ENCODE measurements around the gene DEDD. TPM values are rescaled to one million over a fixed set of nuclear protein-coding genes. Genes with fewer than 3 reads are reported as not detected.
A peak's percentile ranks its signal among the peaks of the same experiment; 100 is the strongest.

DEDD gene
- total RNA-seq, 1 experiment from 2014 or later = 29.8 TPM

DNA sequence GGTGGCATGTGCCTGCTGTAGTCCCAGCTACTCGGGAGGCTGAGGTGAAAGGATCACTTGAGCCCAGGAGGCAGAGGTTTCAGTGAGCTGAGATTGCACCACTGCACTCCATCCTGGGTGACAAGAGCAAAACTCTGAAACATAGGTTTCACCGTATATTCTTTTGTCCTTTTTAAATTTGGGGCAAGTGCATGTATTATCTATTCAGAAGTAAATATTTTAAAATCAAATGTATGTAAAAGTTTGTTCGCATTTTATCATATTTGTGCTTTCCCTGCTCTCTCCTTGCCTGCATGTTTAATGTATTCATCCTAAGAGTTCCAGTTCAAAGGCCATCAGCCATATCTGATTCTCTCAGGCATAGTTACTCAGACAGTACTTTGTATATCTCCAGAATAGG lies 13.4 kb upstream of the DEDD start:
- Histone ChIP-seq H3K4me2 (no peak overlapping the region), H3K4me1 (replicated peaks; ENCODE audit: insufficient read depth) (no peaks in the 10 kb centered on the region), H4K20me1 (ENCODE audit: insufficient read depth) (no peaks in the 10 kb centered on the region), H3F3A (ENCODE audit: insufficient read depth, low read depth) (peaks cover 16% of the 10 kb centered on the region; the same call in 1 of the 2 replicates), H3K79me2 (ENCODE audit: low read depth) (no peaks in the 10 kb centered on the region), H3K4me3 (no peak overlapping the region), H3K27ac (no peak overlapping the region), H3K36me3 (ENCODE audit: low read depth) (no peaks in the 10 kb centered on the region), H2AFZ (no peak overlapping the region), H3K27me3 (ENCODE audit: insufficient read depth, low read depth) (no peaks in the 10 kb centered on the region), H3K9me2 (ENCODE audit: insufficient read depth) (no peaks in the 10 kb centered on the region), H3K9me3 (ENCODE audit: insufficient read depth, low read depth) (no peaks in the 10 kb centered on the region)
- BruUV-seq (replicated peaks) = no TSS peak
- TF ChIP-seq, protein P1, sequence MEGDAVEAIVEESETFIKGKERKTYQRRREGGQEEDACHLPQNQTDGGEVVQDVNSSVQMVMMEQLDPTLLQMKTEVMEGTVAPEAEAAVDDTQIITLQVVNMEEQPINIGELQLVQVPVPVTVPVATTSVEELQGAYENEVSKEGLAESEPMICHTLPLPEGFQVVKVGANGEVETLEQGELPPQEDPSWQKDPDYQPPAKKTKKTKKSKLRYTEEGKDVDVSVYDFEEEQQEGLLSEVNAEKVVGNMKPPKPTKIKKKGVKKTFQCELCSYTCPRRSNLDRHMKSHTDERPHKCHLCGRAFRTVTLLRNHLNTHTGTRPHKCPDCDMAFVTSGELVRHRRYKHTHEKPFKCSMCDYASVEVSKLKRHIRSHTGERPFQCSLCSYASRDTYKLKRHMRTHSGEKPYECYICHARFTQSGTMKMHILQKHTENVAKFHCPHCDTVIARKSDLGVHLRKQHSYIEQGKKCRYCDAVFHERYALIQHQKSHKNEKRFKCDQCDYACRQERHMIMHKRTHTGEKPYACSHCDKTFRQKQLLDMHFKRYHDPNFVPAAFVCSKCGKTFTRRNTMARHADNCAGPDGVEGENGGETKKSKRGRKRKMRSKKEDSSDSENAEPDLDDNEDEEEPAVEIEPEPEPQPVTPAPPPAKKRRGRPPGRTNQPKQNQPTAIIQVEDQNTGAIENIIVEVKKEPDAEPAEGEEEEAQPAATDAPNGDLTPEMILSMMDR (conservative IDR thresholded peaks at IDR 0.05) = no peak
- no peak for TF ChIP-seq EZH2 (IDR thresholded peaks at IDR 0.05; ENCODE audit: low read depth)
- intact Hi-C loops (cut with micrococcal nuclease; ENCODE audit: unreplicated experiment) = no loop called here
- DNase-seq = no peak
- ChIA-PET CTCF (no interaction called here), POLR2A (ENCODE audit: unreplicated experiment) (no interaction called here)

- no peak for DNase-seq
- H3K4me2 ChIP-seq = no peak overlapping the region
- CTCF ChIA-PET = interaction anchor here (0.7 kb wide), 1 partner anchor 453 kb away, joined by 3 read pairs; no protein-coding TSS in a partner anchor
- no peak overlapping the region for H3K27ac ChIP-seq
- no peaks in the 10 kb centered on the region for H3K9me3 ChIP-seq (ENCODE audit: insufficient read depth, low read depth)
- no peaks in the 10 kb centered on the region for H3K9me2 ChIP-seq (ENCODE audit: insufficient read depth)
- no peak overlapping the region for H2AFZ ChIP-seq
- BruUV-seq (replicated peaks) = no TSS peak
- H3K4me3 ChIP-seq = no peak overlapping the region
- H3K79me2 ChIP-seq (ENCODE audit: low read depth) = peaks cover 6% of the 10 kb centered on the region
- intact Hi-C loops (cut with micrococcal nuclease; ENCODE audit: unreplicated experiment) = no loop called here
- H3K36me3 ChIP-seq (ENCODE audit: low read depth) = no peaks in the 10 kb centered on the region
- H3K4me1 ChIP-seq (replicated peaks; ENCODE audit: insufficient read depth) = peaks cover 10% of the 10 kb centered on the region
- H3F3A ChIP-seq (ENCODE audit: insufficient read depth, low read depth) = peaks cover 31% of the 10 kb centered on the region
- H3K27me3 ChIP-seq (ENCODE audit: insufficient read depth, low read depth) = no peaks in the 10 kb centered on the region
- POLR2A ChIA-PET (ENCODE audit: unreplicated experiment) = interaction anchor here (0.6 kb wide), 1 partner anchor 95 kb away, joined by 4 read pairs; no protein-coding TSS in a partner anchor
- peaks cover 3% of the 10 kb centered on the region; the same call in 1 of the 2 replicates for H4K20me1 ChIP-seq (ENCODE audit: insufficient read depth)
- TF ChIP-seq, protein P1 (conservative IDR thresholded peaks at IDR 0.05) = no peak
- no peak for TF ChIP-seq EZH2 (IDR thresholded peaks at IDR 0.05; ENCODE audit: low read depth)
Observed at GRCh38 chr1:161140755-161141400, 8.4 kb upstream of the DEDD start.

- Histone ChIP-seq H3K4me1 (replicated peaks; ENCODE audit: insufficient read depth) (peaks cover 16% of the 10 kb centered on the region), H3K9me3 (ENCODE audit: insufficient read depth, low read depth) (no peaks in the 10 kb centered on the region), H3K79me2 (ENCODE audit: low read depth) (peaks cover 17% of the 10 kb centered on the region), H3K4me2 (no peak overlapping the region), H3K27me3 (ENCODE audit: insufficient read depth, low read depth) (no peaks in the 10 kb centered on the region), H4K20me1 (ENCODE audit: insufficient read depth) (peaks cover 3% of the 10 kb centered on the region; the same call in 1 of the 2 replicates), H3K27ac (no peak overlapping the region), H2AFZ (no peak overlapping the region), H3K4me3 (no peak overlapping the region), H3F3A (ENCODE audit: insufficient read depth, low read depth) (peaks cover 33% of the 10 kb centered on the region), H3K36me3 (ENCODE audit: low read depth) (no peaks in the 10 kb centered on the region), H3K9me2 (ENCODE audit: insufficient read depth) (no peaks in the 10 kb centered on the region)
- intact Hi-C loops (cut with micrococcal nuclease; ENCODE audit: unreplicated experiment) = loop anchor here (2.0 to 10.0 kb wide), 3 partner anchors 145 to 459 kb away; no protein-coding TSS in a partner anchor
- ChIA-PET CTCF (interaction anchor here (0.7 kb wide), 1 partner anchor 86 kb away, joined by 4 read pairs; no protein-coding TSS in a partner anchor), POLR2A (ENCODE audit: unreplicated experiment) (no interaction called here)
- no TSS peak for BruUV-seq (replicated peaks)
- TF ChIP-seq, protein P1 (conservative IDR thresholded peaks at IDR 0.05) = peak; percentile 80
- TF ChIP-seq EZH2 (IDR thresholded peaks at IDR 0.05; ENCODE audit: low read depth) = no peak
- DNase-seq = peak in 1 of 2 experiments; percentile 37
Observed at GRCh38 chr1:161139766-161140165, 7.3 kb upstream of the DEDD start.

Measured in PC-9 (cell line).